Skeletal muscle satellite cell (primary cell): ENCODE measurements around the gene CCDC54.

Experiments used
- H3K27me3 ChIP-seq: 2 replicates; pipeline ENCODE4 v1.7.0; 2013; ENCODE audit warnings: low read length; ENCODE audit not compliant: control insufficient read depth, insufficient read depth
- H3K36me3 ChIP-seq: 2 replicates; pipeline ENCODE4 v1.7.0; 2013; ENCODE audit warnings: mild to moderate bottlenecking, control low read depth, low read length; ENCODE audit not compliant: insufficient read depth
- H3K4me1 ChIP-seq: 2 replicates; pipeline ENCODE4 v1.7.0; 2013; ENCODE audit warnings: low read length; ENCODE audit not compliant: control insufficient read depth, insufficient read depth
- H3K4me2 ChIP-seq: 2 replicates; pipeline ENCODE4 v1.7.0; 2013; ENCODE audit warnings: mild to moderate bottlenecking, low read length
- H3K4me3 ChIP-seq: 2 replicates; pipeline ENCODE4 v1.7.0; 2013; ENCODE audit warnings: low read length
- H3K9ac ChIP-seq: 2 replicates; pipeline ENCODE4 v1.7.0; 2013; ENCODE audit warnings: mild to moderate bottlenecking, low read depth, low read length, moderate library complexity
- H3K9me3 ChIP-seq: replicated peaks from 2 replicates; pipeline ENCODE4 v1.7.0; 2013; ENCODE audit warnings: mild to moderate bottlenecking, control low read depth, low read length

CCDC54 gene

GRCh38 chr3:107394502-107394901 is 17.3 kb downstream of the CCDC54 start:
- H3K4me3 ChIP-seq = no peak overlapping the region
- H3K27me3 ChIP-seq = no peaks in the 10 kb centered on the region
- H3K36me3 ChIP-seq = no peaks in the 10 kb centered on the region
- no peaks in the 10 kb centered on the region for H3K9me3 ChIP-seq
- H3K4me2 ChIP-seq = no peak overlapping the region
- H3K9ac ChIP-seq = no peak overlapping the region
- peaks cover 2% of the 10 kb centered on the region for H3K4me1 ChIP-seq

GRCh38 chr3:107395066-107395465 is 17.8 kb downstream of the CCDC54 start:
- Histone ChIP-seq H3K4me3 (no peak overlapping the region), H3K4me1 (peaks cover 2% of the 10 kb centered on the region), H3K9ac (no peak overlapping the region), H3K36me3 (no peaks in the 10 kb centered on the region), H3K27me3 (no peaks in the 10 kb centered on the region), H3K4me2 (no peak overlapping the region), H3K9me3 (no peaks in the 10 kb centered on the region)

GRCh38 chr3:107401301-107401700 is 24.1 kb downstream of the CCDC54 start:
- Histone ChIP-seq H3K27me3 (no peaks in the 10 kb centered on the region), H3K9ac (no peak overlapping the region), H3K9me3 (no peaks in the 10 kb centered on the region), H3K4me3 (no peak overlapping the region), H3K36me3 (no peaks in the 10 kb centered on the region), H3K4me1 (peaks cover 21% of the 10 kb centered on the region), H3K4me2 (no peak overlapping the region)

GRCh38 chr3:107402214-107402613 is 25.0 kb downstream of the CCDC54 start:
- Histone ChIP-seq H3K9ac (no peak overlapping the region), H3K4me2 (no peak overlapping the region), H3K4me1 (peaks cover 21% of the 10 kb centered on the region), H3K36me3 (no peaks in the 10 kb centered on the region), H3K9me3 (no peaks in the 10 kb centered on the region), H3K4me3 (no peak overlapping the region), H3K27me3 (no peaks in the 10 kb centered on the region)

GRCh38 chr3:107404727-107405469 is 27.7 kb downstream of the CCDC54 start:
- no peaks in the 10 kb centered on the region for H3K9me3 ChIP-seq
- no peak overlapping the region for H3K4me3 ChIP-seq
- H3K4me1 ChIP-seq = peaks cover 21% of the 10 kb centered on the region
- H3K9ac ChIP-seq = peak overlapping the region; percentile 71
- peak overlapping the region; percentile 46 for H3K4me2 ChIP-seq
- H3K27me3 ChIP-seq = no peaks in the 10 kb centered on the region
- no peaks in the 10 kb centered on the region for H3K36me3 ChIP-seq

GRCh38 chr3:107407355-107407754 is 30.1 kb downstream of the CCDC54 start:
- H3K36me3 ChIP-seq = no peaks in the 10 kb centered on the region
- no peaks in the 10 kb centered on the region for H3K9me3 ChIP-seq
- no peak overlapping the region for H3K9ac ChIP-seq
- peaks cover 27% of the 10 kb centered on the region for H3K4me1 ChIP-seq
- no peaks in the 10 kb centered on the region for H3K27me3 ChIP-seq
- H3K4me3 ChIP-seq = no peak overlapping the region
- no peak overlapping the region for H3K4me2 ChIP-seq

GRCh38 chr3:107408513-107408912 is 31.3 kb downstream of the CCDC54 start:
- no peak overlapping the region for H3K4me2 ChIP-seq
- H3K36me3 ChIP-seq = no peaks in the 10 kb centered on the region
- no peak overlapping the region for H3K9ac ChIP-seq

GRCh38 chr3:107409365-107409764 is 32.1 kb downstream of the CCDC54 start:
- peaks cover 25% of the 10 kb centered on the region for H3K4me1 ChIP-seq
- no peak overlapping the region for H3K4me2 ChIP-seq
- H3K9ac ChIP-seq = no peak overlapping the region
- H3K27me3 ChIP-seq = no peaks in the 10 kb centered on the region
- H3K36me3 ChIP-seq = no peaks in the 10 kb centered on the region
- H3K9me3 ChIP-seq = no peaks in the 10 kb centered on the region
- no peak overlapping the region for H3K4me3 ChIP-seq

More at GRCh38 chr3:107408513-107408912, 31.3 kb downstream of the CCDC54 start:
- H3K9me3 ChIP-seq = no peaks in the 10 kb centered on the region
- peaks cover 32% of the 10 kb centered on the region for H3K4me1 ChIP-seq
- H3K4me3 ChIP-seq = no peak overlapping the region
- H3K27me3 ChIP-seq = no peaks in the 10 kb centered on the region

- Histone ChIP-seq H3K9me3 (no peaks in the 10 kb centered on the region), H3K9ac (no peak overlapping the region), H3K4me3 (no peak overlapping the region), H3K4me1 (peaks cover 14% of the 10 kb centered on the region), H3K4me2 (no peak overlapping the region), H3K27me3 (no peaks in the 10 kb centered on the region), H3K36me3 (no peaks in the 10 kb centered on the region)
Measured at GRCh38 chr3:107410606-107411005, 33.4 kb downstream of the CCDC54 start.

GRCh38 chr3:107411056-107411455 is 33.8 kb downstream of the CCDC54 start:
- Histone ChIP-seq H3K36me3 (no peaks in the 10 kb centered on the region), H3K27me3 (no peaks in the 10 kb centered on the region), H3K4me3 (no peak overlapping the region), H3K4me1 (peaks cover 11% of the 10 kb centered on the region), H3K9me3 (no peaks in the 10 kb centered on the region), H3K9ac (no peak overlapping the region), H3K4me2 (no peak overlapping the region)

- no peak overlapping the region for H3K9ac ChIP-seq
- H3K9me3 ChIP-seq = no peaks in the 10 kb centered on the region
Measured at GRCh38 chr3:107411779-107412178, 34.5 kb downstream of the CCDC54 start.

GRCh38 chr3:107412376-107412775 is 35.1 kb downstream of the CCDC54 start:
- no peaks in the 10 kb centered on the region for H3K27me3 ChIP-seq
- no peaks in the 10 kb centered on the region for H3K9me3 ChIP-seq
- H3K4me2 ChIP-seq = no peak overlapping the region
- no peak overlapping the region for H3K9ac ChIP-seq
- H3K36me3 ChIP-seq = no peaks in the 10 kb centered on the region
- peaks cover 14% of the 10 kb centered on the region for H3K4me1 ChIP-seq
- H3K4me3 ChIP-seq = no peak overlapping the region

More at GRCh38 chr3:107411779-107412178, 34.5 kb downstream of the CCDC54 start:
- Histone ChIP-seq H3K4me2 (no peak overlapping the region), H3K4me3 (no peak overlapping the region), H3K36me3 (no peaks in the 10 kb centered on the region), H3K4me1 (peaks cover 14% of the 10 kb centered on the region), H3K27me3 (no peaks in the 10 kb centered on the region)
